Transverse colon (tissue), 4 donors: ENCODE results near the gene ASXL3. TPM values are rescaled to one million over a fixed set of nuclear protein-coding genes. Genes with fewer than 3 reads are reported as not detected.

ENCODE experiments used
- DNase-seq: peaks from one replicate; pipeline ENCODE4 v3.0.0-alpha.2; 2019
- H3K27ac ChIP-seq, 4 donors: fragments of 200-600 bp; sonication (generic); 2 replicates each; pipeline ENCODE4 v1.5.1; 2016 to 2018; ENCODE audit warnings: inconsistent platforms in 4 of 4
- H3K27me3 ChIP-seq: fragments of 200-600 bp; sonication (generic); 2 replicates; pipeline ENCODE4 v1.5.1; 2017; ENCODE audit warnings: inconsistent platforms
- H3K36me3 ChIP-seq, 4 donors: fragments of 200-600 bp; sonication (generic); 2 replicates each; pipeline ENCODE4 v1.5.1; 2017 to 2019; ENCODE audit warnings: inconsistent platforms in 4 of 4
- H3K4me1 ChIP-seq, 4 donors: fragments of 200-600 bp; sonication (generic); 2 replicates each; pipeline ENCODE4 v1.5.1; 2017 to 2020; ENCODE audit warnings: inconsistent platforms in 4 of 4
- H3K4me3 ChIP-seq, 4 donors: fragments of 200-600 bp; sonication (generic); 1 replicate in 1 of 4; 2 replicates in 3 of 4; pipeline versions ENCODE4 v1.5.1 to v1.6.1; 2017 to 2019; ENCODE audit warnings: inconsistent platforms in 4 of 4
- H3K9me3 ChIP-seq, 2 donors: fragments of 200-600 bp; sonication (generic); 2 replicates each; pipeline ENCODE4 v1.5.1; 2017 to 2019; ENCODE audit warnings: inconsistent platforms in 2 of 2
- EP300 ChIP-seq: sonication (generic); formaldehyde crosslinking; IDR thresholded peaks from one replicate; pipeline ENCODE4 v1.6.1; 2017; ENCODE audit warnings: antibody characterized with exemption, low read depth
- POLR2A ChIP-seq: fragments of 450-650 bp; IDR thresholded peaks from one replicate; pipeline ENCODE4 v1.6.1; 2016; ENCODE audit warnings: antibody characterized with exemption, mild to moderate bottlenecking, moderate library complexity
- POLR2AphosphoS5 ChIP-seq, 3 donors: sonication (generic); formaldehyde crosslinking; IDR thresholded peaks; one replicate each; pipeline ENCODE4 v1.6.1; 2016; ENCODE audit warnings: antibody characterized with exemption in 3 of 3
- WGBS, 2 donors: methylation state at CpG; one replicate each; pipeline ENCODE4 v1.1.5; 2018; ENCODE audit warnings: low coverage in 1 of 2; 5-methylcytosine and 5-hydroxymethylcytosine counted together
- in situ Hi-C, 4 donors: fragments of 200-750 bp; cut with MboI; loops; one replicate each; pipeline versions ENCODE4 v1.15.0 to v1.15.1; 2017; ENCODE audit warnings: low sequenced_read_pairs in 3 of 4, low pct_ligation_motif_present in 1 of 4, low pct_unique_long_range_greater_than_20kb in 1 of 4
- intact Hi-C: fragments of 100-400 bp; cut with DNase I; formaldehyde crosslinking; loops from one replicate; pipeline ENCODE4 v1.15.1; 2023; ENCODE audit warnings: low total_unique reads
- total RNA-seq, 4 donors: library from RNA; depleted of rRNA; stranded (reverse); fragments of >200 nt; gene quantifications; one replicate each; pipeline ENCODE4 v1.1.0, GENCODE V29; 2016
- TF ChIP-seq, protein P1 (sequence below), 5 experiments: fragments of 200-600 bp in 3 of 5; fragments of 450-650 bp in 2 of 5; sonication (generic) in 3 of 5; IDR thresholded peaks; 1 replicate in 2 of 5; 2 replicates in 3 of 5; pipeline ENCODE4 v1.5.1; 2016 to 2017; ENCODE audit warnings: antibody characterized with exemption in 5 of 5, inconsistent platforms in 3 of 5, mild to moderate bottlenecking in 2 of 5, moderate library complexity in 1 of 5

ASXL3 gene
- total RNA-seq, 4 donors from 2014 or later: 0.75 to 3.0 (median 1.7) TPM

DNA sequence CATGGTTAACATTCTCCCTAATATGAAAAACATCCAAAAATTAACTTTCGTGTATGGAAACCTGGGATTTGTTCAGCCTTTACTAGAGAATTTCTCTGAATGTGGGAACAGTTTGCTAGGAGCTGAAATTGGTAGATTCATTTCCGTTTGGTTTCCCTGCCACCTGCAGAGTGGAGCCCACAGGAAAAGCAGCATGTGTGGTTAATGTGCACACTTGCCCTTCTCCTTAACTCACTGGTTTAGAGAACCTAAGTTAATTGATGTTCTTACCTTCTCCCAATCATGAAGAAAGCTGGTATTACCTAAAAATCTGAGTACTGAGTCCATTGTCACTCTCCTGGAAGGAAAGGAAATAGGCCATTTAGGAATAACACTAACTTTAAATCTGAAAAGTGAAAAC is 37.6 kb upstream of the ASXL3 start:
- Histone ChIP-seq H3K9me3 (no peaks in the 10 kb centered on the region), H3K36me3 (no peaks in the 10 kb centered on the region), H3K4me1 (peaks cover 0 to 5% (median 0%) of the 10 kb centered on the region in 4 donors), H3K4me3 (no peak overlapping the region), H3K27ac (no peak overlapping the region), H3K27me3 (no peaks in the 10 kb centered on the region)
- TF ChIP-seq POLR2AphosphoS5 (IDR thresholded peaks at IDR 0.05) (no peak), EP300 (no peak), POLR2A (no peak)
- TF ChIP-seq, protein P1, sequence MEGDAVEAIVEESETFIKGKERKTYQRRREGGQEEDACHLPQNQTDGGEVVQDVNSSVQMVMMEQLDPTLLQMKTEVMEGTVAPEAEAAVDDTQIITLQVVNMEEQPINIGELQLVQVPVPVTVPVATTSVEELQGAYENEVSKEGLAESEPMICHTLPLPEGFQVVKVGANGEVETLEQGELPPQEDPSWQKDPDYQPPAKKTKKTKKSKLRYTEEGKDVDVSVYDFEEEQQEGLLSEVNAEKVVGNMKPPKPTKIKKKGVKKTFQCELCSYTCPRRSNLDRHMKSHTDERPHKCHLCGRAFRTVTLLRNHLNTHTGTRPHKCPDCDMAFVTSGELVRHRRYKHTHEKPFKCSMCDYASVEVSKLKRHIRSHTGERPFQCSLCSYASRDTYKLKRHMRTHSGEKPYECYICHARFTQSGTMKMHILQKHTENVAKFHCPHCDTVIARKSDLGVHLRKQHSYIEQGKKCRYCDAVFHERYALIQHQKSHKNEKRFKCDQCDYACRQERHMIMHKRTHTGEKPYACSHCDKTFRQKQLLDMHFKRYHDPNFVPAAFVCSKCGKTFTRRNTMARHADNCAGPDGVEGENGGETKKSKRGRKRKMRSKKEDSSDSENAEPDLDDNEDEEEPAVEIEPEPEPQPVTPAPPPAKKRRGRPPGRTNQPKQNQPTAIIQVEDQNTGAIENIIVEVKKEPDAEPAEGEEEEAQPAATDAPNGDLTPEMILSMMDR (IDR thresholded peaks at IDR 0.05): no peak
- DNase-seq: no peak
- in situ Hi-C loops: no loop called here
- intact Hi-C loops: no loop called here
- WGBS, 2 donors: 55 to 91% methylated on average over 2 of the region's 2 CpGs

DNA sequence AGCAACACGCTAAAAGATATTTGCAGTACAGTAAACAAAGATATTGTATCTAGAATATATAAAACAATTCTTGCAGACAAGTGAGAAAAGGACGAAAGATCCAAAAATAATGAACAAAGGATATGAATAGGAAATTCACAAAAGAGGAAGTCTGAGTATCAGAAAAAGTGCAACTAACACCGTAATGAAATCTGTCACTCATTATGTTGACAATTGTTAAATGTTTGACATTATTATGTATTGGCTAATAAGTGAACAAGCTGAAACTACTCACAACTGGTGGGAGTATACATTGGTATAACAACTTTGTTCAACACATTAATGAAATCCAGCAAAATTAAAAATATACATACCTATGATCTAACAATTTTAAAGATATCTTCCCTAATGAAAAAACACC is 36.7 kb upstream of the ASXL3 start:
- Histone ChIP-seq H3K36me3 (no peaks in the 10 kb centered on the region), H3K27me3 (no peaks in the 10 kb centered on the region), H3K9me3 (no peaks in the 10 kb centered on the region), H3K4me3 (no peak overlapping the region), H3K4me1 (peaks cover 0 to 5% (median 0%) of the 10 kb centered on the region in 4 donors), H3K27ac (no peak overlapping the region)
- WGBS, 2 donors: 65 to 69% methylated on average over 3 of the region's 3 CpGs
- intact Hi-C loops: no loop called here
- in situ Hi-C loops: no loop called here
- DNase-seq: no peak
- TF ChIP-seq POLR2A (no peak), EP300 (no peak)

DNA sequence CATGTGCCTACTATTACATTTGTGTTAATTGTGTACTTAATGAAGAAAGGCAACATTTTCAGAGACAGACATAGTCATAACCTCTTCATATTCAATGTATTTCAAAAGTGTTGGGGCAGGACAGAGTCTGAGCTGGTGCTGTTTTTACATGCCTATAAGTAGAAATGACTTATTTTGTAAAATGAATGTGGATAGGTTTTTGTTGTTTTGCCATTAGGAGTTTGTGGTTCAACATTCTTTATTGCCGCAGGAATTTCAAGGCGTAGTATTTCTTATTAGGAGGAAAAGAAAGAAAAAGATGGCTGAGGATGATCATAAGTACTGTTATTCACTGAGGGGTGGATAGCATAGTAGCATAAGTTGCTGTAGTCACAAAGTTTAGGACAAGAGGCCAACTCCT is 21.2 kb upstream of the ASXL3 start:
- no peak for TF ChIP-seq POLR2AphosphoS5 (IDR thresholded peaks at IDR 0.05)
- TF ChIP-seq POLR2A: no peak
- TF ChIP-seq EP300: no peak
- TF ChIP-seq, protein P1 (IDR thresholded peaks at IDR 0.05): no peak
- Histone ChIP-seq H3K36me3 (no peaks in the 10 kb centered on the region), H3K4me1 (no peaks in the 10 kb centered on the region), H3K4me3 (no peak overlapping the region), H3K9me3 (no peaks in the 10 kb centered on the region), H3K27ac (no peak overlapping the region), H3K27me3 (no peaks in the 10 kb centered on the region)
- DNase-seq: no peak
- in situ Hi-C loops (no loop called here), intact Hi-C loops (no loop called here)
- 94 to 96% methylated on average over 2 of the region's 2 CpGs for whole genome bisulfite sequencing, 2 donors

DNA sequence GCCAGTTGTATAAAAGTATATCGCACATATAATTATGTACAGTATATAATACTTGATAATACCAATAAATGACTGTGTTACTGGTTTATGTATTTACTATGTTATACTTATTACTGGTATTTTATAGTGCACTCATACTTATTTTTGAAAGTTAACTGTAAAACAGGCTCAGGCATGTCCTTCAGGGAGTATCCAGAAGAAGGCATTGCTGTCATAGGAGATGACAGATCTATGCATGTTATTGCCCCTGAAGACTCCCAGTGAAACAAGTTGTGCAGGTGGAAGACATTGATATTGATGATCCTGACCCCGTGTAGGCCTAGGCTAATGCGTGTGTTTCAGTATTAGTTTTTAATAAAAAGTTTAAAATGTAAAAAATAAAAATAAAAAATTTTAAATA is 20.3 kb upstream of the ASXL3 start:
- H3K36me3 ChIP-seq: no peaks in the 10 kb centered on the region
- intact Hi-C loops (no loop called here), in situ Hi-C loops (no loop called here)
- WGBS, 2 donors: 82 to 88% methylated on average over 3 of the region's 3 CpGs
- no peak for TF ChIP-seq POLR2A
- TF ChIP-seq POLR2AphosphoS5 (IDR thresholded peaks at IDR 0.05): no peak
- no peak for TF ChIP-seq EP300
- H3K27me3 ChIP-seq: no peaks in the 10 kb centered on the region
- no peak overlapping the region for H3K27ac ChIP-seq
- no peak for DNase-seq
- H3K9me3 ChIP-seq: no peaks in the 10 kb centered on the region
- no peaks in the 10 kb centered on the region for H3K4me1 ChIP-seq
- H3K4me3 ChIP-seq: no peak overlapping the region

DNA sequence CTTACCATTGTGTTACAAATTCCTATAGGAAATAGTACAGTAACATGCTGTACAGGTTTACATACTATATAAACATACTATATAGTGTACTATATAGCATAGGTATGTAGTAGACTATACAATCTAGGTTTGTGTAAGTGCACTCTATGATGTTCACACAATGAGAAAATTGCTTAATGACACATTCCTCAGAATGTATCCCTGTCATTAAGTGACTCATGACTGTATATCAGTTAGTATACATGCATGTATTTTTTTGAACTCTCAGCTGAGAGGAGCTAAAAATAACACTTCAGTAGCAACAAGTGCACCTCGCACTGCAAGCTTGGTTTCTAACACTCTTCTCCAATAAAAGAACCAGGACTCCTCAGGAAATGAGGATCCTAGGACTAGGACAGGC is 19.5 kb upstream of the ASXL3 start:
- WGBS, 2 donors: 77 to 80% methylated on average over 1 of the region's 1 CpG
- intact Hi-C loops: no loop called here
- DNase-seq: no peak
- Histone ChIP-seq H3K27ac (no peak overlapping the region), H3K36me3 (no peaks in the 10 kb centered on the region), H3K27me3 (no peaks in the 10 kb centered on the region), H3K4me3 (no peak overlapping the region), H3K4me1 (no peaks in the 10 kb centered on the region), H3K9me3 (no peaks in the 10 kb centered on the region)
- TF ChIP-seq POLR2AphosphoS5 (IDR thresholded peaks at IDR 0.05) (no peak), POLR2A (no peak)
- TF ChIP-seq, protein P1 (IDR thresholded peaks at IDR 0.05): no peak
- in situ Hi-C loops: no loop called here
